Neural cell (in vitro differentiated cells): ENCODE data around the gene CLPX. TPM values are rescaled to one million over a fixed set of nuclear protein-coding genes. Genes with fewer than 3 reads are reported as not detected.

ENCODE experiments used
- H2AFZ ChIP-seq: fragments of 200-600, 300-800 bp; sonication (generic), shearing (Covaris generic); 2 replicates; pipeline ENCODE4 v1.6.0; 2014; ENCODE audit warnings: low read depth, mild to moderate bottlenecking, antibody characterized with exemption, low read length, moderate library complexity
- H3F3A ChIP-seq: fragments of 200-600 bp; shearing (Covaris generic); 2 replicates; pipeline ENCODE4 v1.6.1; 2016; ENCODE audit warnings: mild to moderate bottlenecking, moderate library complexity, mixed read lengths, antibody characterized with exemption, low read length; ENCODE audit not compliant: insufficient read depth, poor library complexity, severe bottlenecking
- H3K27ac ChIP-seq: fragments of 200-600, 300-800 bp; sonication (generic), shearing (Covaris generic); 2 replicates; pipeline ENCODE4 v1.5.1; 2014; ENCODE audit warnings: mild to moderate bottlenecking, low read length, moderate library complexity
- H3K27me3 ChIP-seq: fragments of 300-800, 200-600 bp; sonication (generic), shearing (Covaris generic); 2 replicates; pipeline ENCODE4 v1.6.0; 2014; ENCODE audit warnings: mild to moderate bottlenecking, low read depth, low read length, moderate library complexity; ENCODE audit not compliant: insufficient read depth
- H3K36me3 ChIP-seq: fragments of 300-800, 200-600 bp; sonication (generic), shearing (Covaris generic); 2 replicates; pipeline ENCODE4 v1.5.1; 2014; ENCODE audit warnings: mild to moderate bottlenecking, antibody characterized with exemption, low read length, moderate library complexity; ENCODE audit not compliant: insufficient read depth
- H3K4me2 ChIP-seq: fragments of 300-800, 200-600 bp; sonication (generic), shearing (Covaris generic); 2 replicates; pipeline ENCODE4 v1.6.0; 2014; ENCODE audit warnings: mild to moderate bottlenecking, low read length
- H3K4me3 ChIP-seq: fragments of 300-800, 200-600 bp; sonication (generic), shearing (Covaris generic); 2 replicates; pipeline ENCODE4 v1.5.1; 2014; ENCODE audit warnings: mild to moderate bottlenecking, low read length, moderate library complexity
- H3K79me2 ChIP-seq: fragments of 200-600 bp; shearing (Covaris generic); replicated peaks from 2 replicates; pipeline ENCODE4 v1.6.0; 2014; ENCODE audit warnings: mild to moderate bottlenecking, low read length, moderate library complexity; ENCODE audit not compliant: insufficient read depth
- H3K9ac ChIP-seq: fragments of 300-800, 200-600 bp; sonication (generic), shearing (Covaris generic); 2 replicates; pipeline ENCODE4 v1.6.1; 2016; ENCODE audit warnings: mild to moderate bottlenecking, low read length, mixed read lengths
- H3K9me2 ChIP-seq: fragments of 200-600 bp; shearing (Covaris generic); 2 replicates; pipeline ENCODE4 v1.6.1; 2016; ENCODE audit warnings: mild to moderate bottlenecking, low read length, mixed read lengths; ENCODE audit not compliant: insufficient read depth
- H3K9me3 ChIP-seq: fragments of 200-600, 300-800 bp; sonication (generic), shearing (Covaris generic); 2 replicates; pipeline ENCODE4 v1.6.1; 2016; ENCODE audit warnings: mild to moderate bottlenecking, mixed run types, low read length, moderate library complexity, mixed read lengths
- H4K20me1 ChIP-seq: fragments of 200-600 bp; shearing (Covaris generic); 2 replicates; pipeline ENCODE4 v1.6.1; 2016; ENCODE audit warnings: mild to moderate bottlenecking, mixed run types; ENCODE audit not compliant: insufficient read depth
- EP300 ChIP-seq: fragments of 450-650 bp; conservative IDR thresholded peaks from 2 replicates; pipeline ENCODE4 v1.6.1; 2014; ENCODE audit warnings: antibody characterized with exemption, mild to moderate bottlenecking, moderate library complexity; ENCODE audit not compliant: poor library complexity, severe bottlenecking
- EZH2 ChIP-seq: fragments of 200-600, 300-800 bp; shearing (Covaris generic), sonication (generic); IDR thresholded peaks from 2 replicates; pipeline ENCODE4 v1.6.1; 2014; ENCODE audit warnings: antibody characterized with exemption, low read length, borderline replicate concordance, mild to moderate bottlenecking; ENCODE audit not compliant: insufficient read depth, poor library complexity, severe bottlenecking
- MXI1 ChIP-seq: fragments of 450-650 bp; conservative IDR thresholded peaks from 2 replicates; pipeline ENCODE4 v1.6.1; 2014; ENCODE audit warnings: antibody characterized with exemption, mild to moderate bottlenecking; ENCODE audit not compliant: poor library complexity, severe bottlenecking
- POLR2AphosphoS5 ChIP-seq: IDR thresholded peaks from 2 replicates; pipeline ENCODE4 v1.6.1; 2012
- RAD21 ChIP-seq: fragments of 450-650 bp; conservative IDR thresholded peaks from 2 replicates; pipeline ENCODE4 v1.6.1; 2014; ENCODE audit warnings: antibody characterized with exemption, mild to moderate bottlenecking, moderate library complexity
- SMC3 ChIP-seq: fragments of 450-650 bp; conservative IDR thresholded peaks from 2 replicates; pipeline ENCODE4 v1.6.1; 2014; ENCODE audit warnings: antibody characterized with exemption, mild to moderate bottlenecking, moderate library complexity; ENCODE audit not compliant: poor library complexity
- TAF1 ChIP-seq: IDR thresholded peaks from 2 replicates; pipeline ENCODE4 v1.6.1; 2012; ENCODE audit warnings: low read depth
- polyA plus RNA-seq: library from polyadenylated mRNA; depleted of rRNA; stranded (reverse); fragments of >200 nt; gene quantifications from 2 replicates; pipeline ENCODE4 v1.2.3, GENCODE V29; 2014
- TF ChIP-seq, protein P1 (sequence below): fragments of 450-650 bp; IDR thresholded peaks from 2 replicates; pipeline ENCODE4 v1.5.1; 2014; ENCODE audit warnings: antibody characterized with exemption, mild to moderate bottlenecking, moderate library complexity; ENCODE audit not compliant: poor library complexity, severe bottlenecking
- TF ChIP-seq, protein P2 (sequence below): IDR thresholded peaks from 2 replicates; pipeline ENCODE4 v1.6.1; 2012; ENCODE audit warnings: borderline replicate concordance

CLPX gene
- polyA plus RNA-seq, 1 donor from 2014 or later, result 44.9 TPM

DNA sequence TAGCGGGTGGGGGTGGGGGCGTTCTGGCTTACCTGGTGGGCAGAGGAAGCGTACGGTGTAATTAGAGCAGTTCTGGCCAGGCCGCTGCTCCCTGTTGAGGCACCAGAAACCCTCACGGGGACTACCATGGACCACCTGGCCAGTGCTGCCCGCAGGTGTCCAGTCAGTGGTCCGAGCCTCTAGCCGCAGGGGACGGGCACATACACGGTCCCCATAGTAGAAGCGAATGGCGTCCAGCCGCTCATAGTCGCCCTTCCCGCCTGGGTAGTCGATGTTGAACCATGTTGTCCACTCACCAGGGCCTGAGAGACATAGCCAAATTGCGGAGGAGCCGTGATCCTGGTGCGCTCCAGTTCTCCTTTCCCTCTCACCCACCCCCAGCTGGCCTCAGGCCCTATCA is 21.6 kb upstream of the CLPX start:
- Histone ChIP-seq H3K9me3 (no peaks in the 10 kb centered on the region), H3K4me3 (no peak overlapping the region), H3K27ac (no peak overlapping the region), H3K79me2 (no peaks in the 10 kb centered on the region), H3F3A (no peaks in the 10 kb centered on the region), H3K9ac (no peak overlapping the region), H3K36me3 (no peaks in the 10 kb centered on the region), H3K4me2 (no peak overlapping the region), H2AFZ (no peak overlapping the region), H4K20me1 (no peaks in the 10 kb centered on the region), H3K27me3 (no peaks in the 10 kb centered on the region), H3K9me2 (no peaks in the 10 kb centered on the region)
- TF ChIP-seq SMC3 (no peak), TAF1 (no peak), MXI1 (no peak), EP300 (no peak), RAD21 (no peak), EZH2 (no peak), POLR2AphosphoS5 (no peak)
- TF ChIP-seq, protein P1, sequence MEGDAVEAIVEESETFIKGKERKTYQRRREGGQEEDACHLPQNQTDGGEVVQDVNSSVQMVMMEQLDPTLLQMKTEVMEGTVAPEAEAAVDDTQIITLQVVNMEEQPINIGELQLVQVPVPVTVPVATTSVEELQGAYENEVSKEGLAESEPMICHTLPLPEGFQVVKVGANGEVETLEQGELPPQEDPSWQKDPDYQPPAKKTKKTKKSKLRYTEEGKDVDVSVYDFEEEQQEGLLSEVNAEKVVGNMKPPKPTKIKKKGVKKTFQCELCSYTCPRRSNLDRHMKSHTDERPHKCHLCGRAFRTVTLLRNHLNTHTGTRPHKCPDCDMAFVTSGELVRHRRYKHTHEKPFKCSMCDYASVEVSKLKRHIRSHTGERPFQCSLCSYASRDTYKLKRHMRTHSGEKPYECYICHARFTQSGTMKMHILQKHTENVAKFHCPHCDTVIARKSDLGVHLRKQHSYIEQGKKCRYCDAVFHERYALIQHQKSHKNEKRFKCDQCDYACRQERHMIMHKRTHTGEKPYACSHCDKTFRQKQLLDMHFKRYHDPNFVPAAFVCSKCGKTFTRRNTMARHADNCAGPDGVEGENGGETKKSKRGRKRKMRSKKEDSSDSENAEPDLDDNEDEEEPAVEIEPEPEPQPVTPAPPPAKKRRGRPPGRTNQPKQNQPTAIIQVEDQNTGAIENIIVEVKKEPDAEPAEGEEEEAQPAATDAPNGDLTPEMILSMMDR, result no peak
- TF ChIP-seq, protein P2, sequence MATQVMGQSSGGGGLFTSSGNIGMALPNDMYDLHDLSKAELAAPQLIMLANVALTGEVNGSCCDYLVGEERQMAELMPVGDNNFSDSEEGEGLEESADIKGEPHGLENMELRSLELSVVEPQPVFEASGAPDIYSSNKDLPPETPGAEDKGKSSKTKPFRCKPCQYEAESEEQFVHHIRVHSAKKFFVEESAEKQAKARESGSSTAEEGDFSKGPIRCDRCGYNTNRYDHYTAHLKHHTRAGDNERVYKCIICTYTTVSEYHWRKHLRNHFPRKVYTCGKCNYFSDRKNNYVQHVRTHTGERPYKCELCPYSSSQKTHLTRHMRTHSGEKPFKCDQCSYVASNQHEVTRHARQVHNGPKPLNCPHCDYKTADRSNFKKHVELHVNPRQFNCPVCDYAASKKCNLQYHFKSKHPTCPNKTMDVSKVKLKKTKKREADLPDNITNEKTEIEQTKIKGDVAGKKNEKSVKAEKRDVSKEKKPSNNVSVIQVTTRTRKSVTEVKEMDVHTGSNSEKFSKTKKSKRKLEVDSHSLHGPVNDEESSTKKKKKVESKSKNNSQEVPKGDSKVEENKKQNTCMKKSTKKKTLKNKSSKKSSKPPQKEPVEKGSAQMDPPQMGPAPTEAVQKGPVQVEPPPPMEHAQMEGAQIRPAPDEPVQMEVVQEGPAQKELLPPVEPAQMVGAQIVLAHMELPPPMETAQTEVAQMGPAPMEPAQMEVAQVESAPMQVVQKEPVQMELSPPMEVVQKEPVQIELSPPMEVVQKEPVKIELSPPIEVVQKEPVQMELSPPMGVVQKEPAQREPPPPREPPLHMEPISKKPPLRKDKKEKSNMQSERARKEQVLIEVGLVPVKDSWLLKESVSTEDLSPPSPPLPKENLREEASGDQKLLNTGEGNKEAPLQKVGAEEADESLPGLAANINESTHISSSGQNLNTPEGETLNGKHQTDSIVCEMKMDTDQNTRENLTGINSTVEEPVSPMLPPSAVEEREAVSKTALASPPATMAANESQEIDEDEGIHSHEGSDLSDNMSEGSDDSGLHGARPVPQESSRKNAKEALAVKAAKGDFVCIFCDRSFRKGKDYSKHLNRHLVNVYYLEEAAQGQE, result no peak

DNA sequence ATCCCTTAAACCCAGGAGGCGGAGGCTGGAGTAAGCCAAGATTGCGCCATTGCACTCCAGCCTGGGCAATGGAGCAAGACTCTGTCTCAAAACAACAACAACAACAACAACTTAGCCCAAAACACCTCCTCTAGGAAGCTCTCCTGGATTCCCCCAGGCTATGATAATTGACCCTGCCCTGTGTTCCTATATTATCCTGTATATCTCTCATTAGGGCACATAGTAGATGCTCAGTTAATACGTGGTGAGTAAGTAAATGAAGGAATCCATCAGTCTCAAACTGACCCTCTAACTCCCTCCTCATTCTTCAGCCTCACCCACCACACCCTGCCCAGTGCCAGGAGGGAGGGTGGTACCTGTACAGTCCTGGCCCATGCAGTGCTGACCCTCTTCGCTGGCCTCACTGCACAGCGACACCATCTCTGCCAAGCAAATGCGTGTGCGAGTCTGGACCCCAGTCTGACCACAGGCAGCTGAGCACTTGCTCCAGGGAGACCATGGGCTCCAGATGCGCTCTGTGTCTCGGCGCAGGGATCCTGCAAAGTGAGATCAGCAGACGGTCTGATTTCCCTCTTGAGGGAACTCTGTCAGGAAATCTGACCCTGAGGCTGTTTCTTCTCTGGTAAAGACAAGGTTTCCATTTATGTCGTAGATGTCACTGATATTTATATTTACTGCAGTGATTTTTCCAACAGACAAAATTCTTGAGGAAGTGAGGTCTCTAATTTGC is 20.0 kb upstream of the CLPX start:
- H3K79me2 ChIP-seq, result no peaks in the 10 kb centered on the region
- no peak overlapping the region for H3K4me2 ChIP-seq
- no peak overlapping the region for H3K27ac ChIP-seq
- H3K27me3 ChIP-seq, result no peaks in the 10 kb centered on the region
- no peaks in the 10 kb centered on the region for H3K9me3 ChIP-seq
- H3F3A ChIP-seq, result no peaks in the 10 kb centered on the region
- TF ChIP-seq EP300 (no peak), EZH2 (no peak), SMC3 (no peak), TAF1 (no peak), RAD21 (no peak), POLR2AphosphoS5 (no peak), MXI1 (no peak)
- TF ChIP-seq, protein P1, result no peak
- TF ChIP-seq, protein P2, result no peak
- H3K36me3 ChIP-seq, result no peaks in the 10 kb centered on the region
- no peak overlapping the region for H2AFZ ChIP-seq
- no peaks in the 10 kb centered on the region for H4K20me1 ChIP-seq
- H3K9me2 ChIP-seq, result no peaks in the 10 kb centered on the region
- no peak overlapping the region for H3K4me3 ChIP-seq
- no peak overlapping the region for H3K9ac ChIP-seq
